ENCODE results near the gene MYH16.

DNA sequence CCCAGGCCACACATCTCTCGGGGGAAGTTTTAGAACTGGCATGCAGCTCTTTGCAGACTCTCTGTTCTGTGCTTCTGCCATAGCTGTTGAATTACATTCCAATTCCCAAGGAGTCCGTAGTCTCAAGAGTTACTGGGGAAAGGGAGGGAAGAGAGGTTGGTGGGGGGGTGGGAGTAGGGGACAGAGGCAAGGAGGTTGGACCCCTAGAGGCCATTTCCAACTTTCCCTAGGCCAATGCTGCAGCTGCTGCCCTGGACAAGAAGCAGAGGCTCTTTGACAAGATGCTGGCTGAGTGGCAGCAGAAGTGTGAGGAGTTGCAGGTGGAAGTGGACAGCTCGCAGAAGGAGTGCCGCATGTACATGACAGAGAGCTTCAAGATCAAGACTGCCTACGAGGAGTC lies 23.8 kb downstream of the MYH16 start:
- TF ChIP-seq, protein P1, sequence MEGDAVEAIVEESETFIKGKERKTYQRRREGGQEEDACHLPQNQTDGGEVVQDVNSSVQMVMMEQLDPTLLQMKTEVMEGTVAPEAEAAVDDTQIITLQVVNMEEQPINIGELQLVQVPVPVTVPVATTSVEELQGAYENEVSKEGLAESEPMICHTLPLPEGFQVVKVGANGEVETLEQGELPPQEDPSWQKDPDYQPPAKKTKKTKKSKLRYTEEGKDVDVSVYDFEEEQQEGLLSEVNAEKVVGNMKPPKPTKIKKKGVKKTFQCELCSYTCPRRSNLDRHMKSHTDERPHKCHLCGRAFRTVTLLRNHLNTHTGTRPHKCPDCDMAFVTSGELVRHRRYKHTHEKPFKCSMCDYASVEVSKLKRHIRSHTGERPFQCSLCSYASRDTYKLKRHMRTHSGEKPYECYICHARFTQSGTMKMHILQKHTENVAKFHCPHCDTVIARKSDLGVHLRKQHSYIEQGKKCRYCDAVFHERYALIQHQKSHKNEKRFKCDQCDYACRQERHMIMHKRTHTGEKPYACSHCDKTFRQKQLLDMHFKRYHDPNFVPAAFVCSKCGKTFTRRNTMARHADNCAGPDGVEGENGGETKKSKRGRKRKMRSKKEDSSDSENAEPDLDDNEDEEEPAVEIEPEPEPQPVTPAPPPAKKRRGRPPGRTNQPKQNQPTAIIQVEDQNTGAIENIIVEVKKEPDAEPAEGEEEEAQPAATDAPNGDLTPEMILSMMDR (IDR thresholded peaks at IDR 0.05) = no peak
- no peak for TF ChIP-seq EZH2 (IDR thresholded peaks at IDR 0.05; ENCODE audit: borderline replicate concordance, insufficient read depth, low read depth, low read length, poor library complexity, severe bottlenecking)

All from B cell (primary cell).